Gastroesophageal sphincter (tissue), 3 donors: ENCODE results near the gene MUC5AC.

Source experiments
- CTCF ChIP-seq, 4 experiments: fragments of 200-600 bp in 2 of 4; fragments of 450-650 bp in 2 of 4; sonication (generic) in 1 of 4; IDR thresholded peaks; one replicate each; pipeline ENCODE4 v1.5.1; 2017 to 2019; ENCODE audit warnings: antibody characterized with exemption in 4 of 4, mild to moderate bottlenecking in 2 of 4, moderate library complexity in 2 of 4
- POLR2A ChIP-seq, 2 donors: fragments of 450-650 bp; IDR thresholded peaks; one replicate each; pipeline ENCODE4 v1.6.1; 2017; ENCODE audit warnings: antibody characterized with exemption in 2 of 2, mild to moderate bottlenecking in 2 of 2, moderate library complexity in 1 of 2
- POLR2AphosphoS5 ChIP-seq: sonication (generic); formaldehyde crosslinking; IDR thresholded peaks from one replicate; pipeline ENCODE4 v1.6.1; 2017; ENCODE audit warnings: antibody characterized with exemption

GRCh38 chr11:1153105-1153950 is 4.4 kb upstream of the MUC5AC start:
- TF ChIP-seq CTCF (IDR thresholded peaks at IDR 0.05) (no peak), POLR2AphosphoS5 (no peak), POLR2A (IDR thresholded peaks at IDR 0.05) (no peak)
